ENCODE measurements around the gene MARK4.

DNA sequence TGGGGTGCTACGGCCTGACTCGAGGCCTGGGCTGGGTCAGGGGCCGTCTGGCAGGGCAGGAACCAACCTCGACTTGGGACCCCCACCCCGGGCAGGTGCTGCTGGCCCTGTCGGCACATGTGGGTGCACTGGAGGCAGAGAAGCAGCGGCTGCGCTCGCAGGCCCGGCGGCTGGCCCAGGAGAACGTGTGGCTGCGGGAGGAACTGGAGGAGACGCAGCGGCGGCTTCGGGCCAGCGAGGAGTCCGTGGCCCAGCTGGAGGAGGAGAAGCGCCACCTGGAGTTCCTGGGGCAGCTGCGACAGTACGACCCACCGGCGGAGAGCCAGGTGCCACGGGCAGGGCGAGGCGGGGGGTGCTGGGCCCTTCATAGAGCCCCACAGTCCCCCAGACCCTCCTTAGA lies 95.4 kb downstream of the MARK4 start:
- TF ChIP-seq EZH2phosphoT487 (IDR thresholded peaks at IDR 0.05; ENCODE audit: insufficient read depth, low read depth) (no peak), EZH2 (IDR thresholded peaks at IDR 0.05; ENCODE audit: insufficient read depth, poor library complexity, severe bottlenecking) (no peak)

Measured in GM23248 (cell line).